Common myeloid progenitor, CD34-positive (primary cell): ENCODE measurements around the gene KDM6A.

Experiments used
- CTCF ChIA-PET: fragments of 350-600 bp; sonication (Branson Sonifier 250); formaldehyde crosslinking; loops from one replicate; lab custom pipeline; 2021; ENCODE audit warnings: antibody characterized with exemption; lab: Charles Lee
- POLR2A ChIA-PET: fragments of 350-600 bp; sonication (Branson Sonifier 250); formaldehyde crosslinking; loops from one replicate; lab custom pipeline; 2021; ENCODE audit warnings: antibody characterized with exemption; lab: Charles Lee
- DNase-seq, 3 donors: peaks; one replicate each; pipeline versions ENCODE4 v3.0.0 to v3.0.0-alpha.2; 2013
- H3K27ac ChIP-seq, 2 experiments: 1 replicate in 1 of 2; 2 replicates in 1 of 2; pipeline ENCODE4 v1.7.0; 2013; ENCODE audit warnings: inconsistent platforms in 2 of 2, low read length in 2 of 2, mild to moderate bottlenecking in 2 of 2, low read depth in 1 of 2, moderate library complexity in 1 of 2; ENCODE audit not compliant: severe bottlenecking in 2 of 2, insufficient read depth in 1 of 2, poor library complexity in 1 of 2
- H3K27me3 ChIP-seq, 5 experiments: replicated peaks in 2 of 5; 1 replicate in 3 of 5; 2 replicates in 2 of 5; pipeline versions ENCODE4 v1.6.1 to v1.7.0; 2013; ENCODE audit warnings: low read length in 4 of 5, mild to moderate bottlenecking in 2 of 5, moderate library complexity in 2 of 5, inconsistent platforms in 1 of 5; ENCODE audit not compliant: insufficient read depth in 5 of 5, control insufficient read depth in 4 of 5
- H3K36me3 ChIP-seq, 4 experiments: 1 replicate in 2 of 4; 2 replicates in 2 of 4; pipeline versions ENCODE4 v1.6.1 to v1.7.0; 2013; ENCODE audit warnings: low read length in 3 of 4, control low read depth in 1 of 4, mild to moderate bottlenecking in 1 of 4; ENCODE audit not compliant: control insufficient read depth in 4 of 4, insufficient read depth in 4 of 4
- H3K4me1 ChIP-seq, 4 experiments: 1 replicate in 3 of 4; 2 replicates in 1 of 4; pipeline versions ENCODE4 v1.6.1 to v1.7.1; 2013; ENCODE audit warnings: low read length in 3 of 4, mild to moderate bottlenecking in 3 of 4, control low read depth in 1 of 4, inconsistent platforms in 1 of 4, moderate library complexity in 1 of 4; ENCODE audit not compliant: control insufficient read depth in 4 of 4, insufficient read depth in 4 of 4; ENCODE audit errors: control extremely low read depth in 1 of 4
- H3K4me3 ChIP-seq, 7 experiments: 1 replicate in 4 of 7; 2 replicates in 3 of 7; pipeline versions ENCODE4 v1.5.1 to v1.7.0; 2013; ENCODE audit warnings: mild to moderate bottlenecking in 7 of 7, low read length in 6 of 7, moderate library complexity in 6 of 7, inconsistent platforms in 2 of 7, low read depth in 2 of 7, control low read depth in 1 of 7; ENCODE audit not compliant: insufficient read depth in 4 of 7, control insufficient read depth in 1 of 7; ENCODE audit errors: extremely low read depth in 1 of 7
- H3K9me3 ChIP-seq, 5 experiments: 1 replicate in 4 of 5; 2 replicates in 1 of 5; pipeline versions ENCODE4 v1.6.1 to v1.7.1; 2013; ENCODE audit warnings: low read length in 4 of 5, mild to moderate bottlenecking in 2 of 5, inconsistent platforms in 1 of 5, low read depth in 1 of 5, moderate library complexity in 1 of 5; ENCODE audit not compliant: control insufficient read depth in 4 of 5, insufficient read depth in 2 of 5; ENCODE audit errors: control extremely low read depth in 1 of 5
- WGBS: methylation state at CpG from one replicate; pipeline ENCODE4 v1.1.5; 2013; ENCODE audit not compliant: insufficient coverage; 5-methylcytosine and 5-hydroxymethylcytosine counted together

The KDM6A gene

GRCh38 chrX:45154033-45154360 lies 281.0 kb downstream of the KDM6A start:
- DNase-seq, result no peak
- Histone ChIP-seq H3K4me1 (no peaks in the 10 kb centered on the region), H3K27ac (no peak overlapping the region), H3K4me3 (no peak overlapping the region), H3K36me3 (no peaks in the 10 kb centered on the region), H3K27me3 (peaks cover 0 to 23% (median 0%) of the 10 kb centered on the region in 5 experiments), H3K9me3 (no peaks in the 10 kb centered on the region)
- WGBS, result 83% methylated on average over 4 of the region's 4 CpGs
- ChIA-PET POLR2A (no interaction called here), CTCF (no interaction called here)

- Histone ChIP-seq H3K27ac (no peak overlapping the region), H3K36me3 (no peaks in the 10 kb centered on the region), H3K9me3 (no peaks in the 10 kb centered on the region), H3K4me3 (no peak overlapping the region), H3K27me3 (peaks cover 0 to 23% (median 0%) of the 10 kb centered on the region in 5 experiments), H3K4me1 (no peaks in the 10 kb centered on the region)
- ChIA-PET POLR2A (no interaction called here), CTCF (no interaction called here)
- DNase-seq, result no peak
Measured at GRCh38 chrX:45154462-45154861, 281.5 kb downstream of the KDM6A start.

GRCh38 chrX:45157647-45158046 lies 284.7 kb downstream of the KDM6A start:
- H3K27ac ChIP-seq, result no peak overlapping the region

More at GRCh38 chrX:45157647-45158046, 284.7 kb downstream of the KDM6A start:
- ChIA-PET POLR2A (no interaction called here), CTCF (no interaction called here)
- Histone ChIP-seq H3K9me3 (peaks cover 0 to 7% (median 0%) of the 10 kb centered on the region in 5 experiments), H3K4me1 (no peaks in the 10 kb centered on the region), H3K36me3 (no peaks in the 10 kb centered on the region), H3K27me3 (peaks cover 0 to 19% (median 0%) of the 10 kb centered on the region in 5 experiments), H3K4me3 (no peak overlapping the region)
- DNase-seq, result no peak
- WGBS, result 87% methylated on average over 8 of the region's 22 CpGs
